Measurements from ENCODE around the gene ARMC9.
"Not testable (repeated sequence)": the region's sequence is repeated elsewhere in the genome, so short reads cannot be mapped to it uniquely, and the experiment has no call there.

The ARMC9 gene

GRCh38 chr2:231399046-231399852 lies 200.8 kb downstream of the ARMC9 start:
- no peak for FAIRE-seq

GRCh38 chr2:231399853-231400680 lies 201.6 kb downstream of the ARMC9 start:
- no peak for TF ChIP-seq CTCF (IDR thresholded peaks at IDR 0.05; ENCODE audit: insufficient read depth, missing control alignments)
- DNase-seq (ENCODE audit: insufficient read length, low spot score) (no peak), FAIRE-seq (no peak)

More at GRCh38 chr2:231399046-231399852, 200.8 kb downstream of the ARMC9 start:
- TF ChIP-seq CTCF (IDR thresholded peaks at IDR 0.05; ENCODE audit: insufficient read depth, missing control alignments), result no peak
- no peak for DNase-seq (ENCODE audit: insufficient read length, low spot score)

DNA sequence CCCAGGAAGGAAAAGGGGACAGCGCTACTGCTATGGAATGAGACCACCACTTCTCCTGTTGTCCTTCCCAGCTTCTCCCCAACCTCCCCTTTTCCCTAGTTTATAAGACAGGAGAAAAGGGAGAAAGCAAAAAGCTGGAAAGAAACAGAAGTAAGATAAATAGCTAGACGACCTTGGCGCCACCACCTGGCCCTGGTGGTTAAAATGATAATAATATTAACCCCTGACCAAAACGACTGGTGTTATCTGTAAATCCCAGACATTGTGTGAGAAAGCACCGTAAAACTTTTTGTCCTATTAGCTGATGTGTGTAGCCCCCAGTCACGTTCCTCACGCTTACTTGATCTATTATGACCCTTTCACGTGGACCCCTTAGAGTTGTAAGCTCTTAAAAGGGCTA lies 202.2 kb downstream of the ARMC9 start:
- not testable (repeated sequence) for DNase-seq (ENCODE audit: insufficient read length, low spot score); FAIRE-seq

DNA sequence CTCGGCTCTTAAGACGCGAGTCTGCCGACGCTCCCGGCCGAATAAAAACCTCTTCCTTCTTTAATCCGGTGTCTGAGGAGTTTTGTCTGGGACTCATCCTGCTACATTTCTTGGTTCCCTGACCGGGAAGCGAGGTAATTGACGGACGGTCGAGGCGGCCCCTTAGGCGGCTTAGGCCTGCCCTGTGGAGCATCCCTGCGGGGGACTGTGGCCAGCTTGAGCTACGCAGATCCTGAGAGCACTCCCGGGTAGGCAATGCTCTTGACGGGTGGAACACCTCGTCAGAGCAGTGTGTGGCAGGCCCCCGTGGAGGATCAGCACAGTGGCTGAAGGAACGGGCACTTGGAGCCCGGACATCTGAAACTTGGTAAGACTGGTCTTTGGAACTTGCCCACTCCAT lies 202.7 kb downstream of the ARMC9 start:
- not testable (repeated sequence) for DNase-seq (ENCODE audit: insufficient read length, low spot score); FAIRE-seq

DNA sequence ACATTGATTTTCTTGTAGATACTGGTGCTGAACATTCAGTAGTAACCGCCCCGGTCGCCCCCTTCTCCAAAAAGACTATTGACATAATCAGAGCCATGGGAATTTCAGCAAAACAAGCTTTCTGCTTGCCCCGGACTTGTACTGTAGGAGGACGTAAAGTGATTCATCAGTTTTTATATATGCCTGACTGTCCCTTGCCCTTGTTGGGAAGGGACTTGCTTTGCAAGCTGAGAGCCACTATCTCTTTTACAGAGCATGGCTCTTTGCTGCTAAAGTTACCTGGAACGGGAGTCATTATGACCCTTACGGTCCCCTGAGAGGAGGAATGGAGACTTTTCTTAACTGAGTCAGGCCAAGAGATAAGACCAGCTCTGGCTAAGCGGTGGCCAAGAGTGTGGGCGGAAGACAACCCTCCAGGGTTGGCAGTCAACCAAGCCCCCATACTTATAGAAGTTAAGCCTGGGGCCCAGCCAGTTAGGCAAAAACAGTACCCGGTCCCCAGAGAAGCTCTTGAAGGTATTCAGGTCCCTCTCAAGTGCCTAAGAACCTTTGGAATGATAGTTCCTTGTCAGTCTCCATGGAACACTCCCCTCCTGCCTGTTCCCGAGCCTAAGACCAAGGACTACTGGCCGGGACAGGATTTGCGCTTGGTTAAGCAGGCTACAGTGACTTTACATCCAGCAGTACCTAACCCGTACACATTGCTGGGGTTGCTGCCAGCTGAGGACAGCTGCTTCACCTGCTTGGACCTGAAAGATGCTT lies 205.2 kb downstream of the ARMC9 start:
- FAIRE-seq; DNase-seq (ENCODE audit: insufficient read length, low spot score): not testable (repeated sequence)

GRCh38 chr2:231404183-231404578 lies 205.8 kb downstream of the ARMC9 start:
- FAIRE-seq; DNase-seq (ENCODE audit: insufficient read length, low spot score): not testable (repeated sequence)

- DNase-seq (ENCODE audit: insufficient read length, low spot score); FAIRE-seq: not testable (repeated sequence)
- peak; percentile 25 for TF ChIP-seq CTCF (IDR thresholded peaks at IDR 0.05; ENCODE audit: insufficient read depth, missing control alignments)
These were observed 207.4 kb downstream of the ARMC9 start for GRCh38 chr2:231405601-231406367.

- not testable (repeated sequence) for FAIRE-seq; DNase-seq (ENCODE audit: insufficient read length, low spot score)
These were observed 209.3 kb downstream of the ARMC9 start for GRCh38 chr2:231407686-231408085.

- not testable (repeated sequence) for DNase-seq (ENCODE audit: insufficient read length, low spot score); FAIRE-seq
These were observed 209.9 kb downstream of the ARMC9 start for GRCh38 chr2:231408304-231408703.

All from D721Med (cell line).